NCI-H524 (cell line): ENCODE measurements around the gene ERP27.

Experiments used
- DNase-seq, 2 experiments: peaks; one replicate each; lab custom pipeline; 2025; lab: John Stamatoyannopoulos, UW

The ERP27 gene

GRCh38 chr12:14959916-14960496, 21.7 kb upstream of the ERP27 start:
- no peak for DNase-seq

DNA sequence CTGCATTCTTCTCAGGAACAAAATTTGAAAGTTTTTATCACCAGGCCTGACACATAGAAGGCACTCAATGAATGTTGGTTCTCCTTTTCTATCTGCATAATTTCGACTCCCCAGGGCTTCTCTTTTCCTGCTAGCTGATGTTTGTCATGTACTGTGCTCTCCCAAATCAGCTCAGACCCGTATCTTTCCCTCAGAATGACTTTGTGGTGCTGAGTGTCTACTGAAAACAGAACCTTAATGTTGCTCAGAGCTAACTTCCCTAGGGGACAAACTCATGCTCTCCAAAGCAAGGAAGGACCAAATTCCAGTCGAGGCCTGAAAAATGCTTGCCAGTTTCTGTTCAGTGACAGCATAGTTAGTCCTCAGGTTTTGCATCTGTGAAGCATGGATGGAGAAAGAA, 21.1 kb upstream of the ERP27 start:
- DNase-seq = no peak

DNA sequence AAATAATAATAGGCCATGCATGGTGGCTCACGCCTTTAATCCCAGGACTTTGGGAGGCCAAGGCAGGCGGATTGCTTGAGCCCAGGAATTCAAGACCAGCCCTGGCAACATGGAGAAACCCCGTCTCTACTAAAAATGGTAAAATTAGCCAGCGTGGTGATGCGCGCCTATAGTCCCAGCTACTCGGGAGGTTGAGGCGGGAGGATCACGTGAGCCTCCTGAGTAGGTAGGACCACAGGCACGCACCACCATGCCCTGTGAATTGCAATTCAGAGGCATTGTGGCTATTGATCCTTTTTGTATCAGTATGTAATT, 20.7 kb upstream of the ERP27 start:
- no peak for DNase-seq

GRCh38 chr12:14958361-14959125, 20.2 kb upstream of the ERP27 start:
- DNase-seq = no peak

DNA sequence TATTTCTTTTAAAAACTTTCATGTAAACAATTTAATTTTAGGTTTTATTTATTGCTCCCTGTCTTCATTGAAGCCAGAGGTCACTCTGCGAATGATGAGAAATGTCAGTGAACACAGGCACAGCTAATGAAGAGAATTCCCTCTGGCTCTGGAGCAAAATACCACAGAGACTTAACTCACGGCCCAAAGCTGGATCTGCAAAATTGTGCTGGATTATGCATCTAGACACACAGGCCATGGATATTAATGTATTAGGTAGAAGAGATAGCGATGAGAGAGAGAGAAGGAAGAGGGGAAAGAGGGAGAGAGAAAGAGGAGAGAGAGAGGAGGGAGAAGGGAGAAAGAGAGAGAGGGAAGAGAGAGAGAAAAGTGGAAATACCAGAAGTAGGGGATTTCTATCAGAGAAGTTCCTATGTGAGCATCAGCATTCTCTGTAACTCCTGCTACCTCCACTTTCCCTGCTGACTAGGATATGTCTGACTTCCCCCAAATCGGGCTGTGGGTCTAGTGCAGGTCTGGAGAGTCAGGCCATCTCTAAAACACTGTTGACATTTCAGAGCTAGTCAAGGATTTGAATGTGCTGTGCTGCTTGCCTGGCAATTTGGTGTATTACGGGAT, 19.3 kb upstream of the ERP27 start:
- no peak for DNase-seq

- no peak for DNase-seq
These were observed 18.6 kb upstream of the ERP27 start for GRCh38 chr12:14956905-14957304.

- no peak for DNase-seq
These were observed 17.9 kb upstream of the ERP27 start for GRCh38 chr12:14956024-14956891.

DNA sequence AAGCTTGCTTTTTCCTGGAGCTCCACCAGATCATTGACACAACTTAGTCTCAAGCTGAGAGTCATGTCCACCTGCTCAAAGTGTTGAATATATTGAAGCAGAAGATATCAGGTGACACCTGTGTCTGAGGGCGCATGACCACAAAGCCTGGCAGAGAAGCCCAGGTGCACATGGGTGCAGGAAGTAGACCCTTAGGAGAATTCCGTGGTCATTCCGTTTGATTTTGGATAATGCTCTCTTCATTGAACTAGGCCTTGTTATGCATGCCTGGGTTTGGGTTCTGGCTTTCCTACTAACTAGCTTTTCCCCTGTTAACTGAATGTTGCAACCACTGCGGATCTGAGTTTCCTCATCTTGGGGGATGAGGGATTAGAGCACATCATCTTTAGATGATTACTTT, 15.9 kb upstream of the ERP27 start:
- DNase-seq = no peak

DNA sequence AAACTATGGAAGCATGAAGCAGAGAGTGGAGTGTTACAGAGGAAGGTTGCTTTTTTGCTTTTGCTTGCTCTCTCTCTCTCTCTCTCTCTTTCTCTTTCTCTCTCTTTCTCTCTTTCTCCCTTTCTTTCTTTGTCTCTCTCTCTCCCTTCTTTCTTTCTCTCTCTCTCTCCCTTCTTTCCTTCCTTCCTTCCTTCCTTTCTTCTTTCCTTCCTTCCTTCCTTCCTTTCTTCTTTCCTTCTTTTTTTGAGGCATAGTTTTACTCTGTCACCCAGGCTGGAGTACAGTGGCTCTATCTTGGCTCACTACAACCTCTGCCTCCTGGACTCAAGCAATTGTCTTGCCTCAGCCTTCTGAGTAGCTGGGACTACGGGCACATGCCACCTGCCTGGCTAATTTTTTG, 15.4 kb upstream of the ERP27 start:
- no peak for DNase-seq

GRCh38 chr12:14952299-14952921, 14.1 kb upstream of the ERP27 start:
- DNase-seq = no peak

GRCh38 chr12:14951851-14952250, 13.5 kb upstream of the ERP27 start:
- no peak for DNase-seq

DNA sequence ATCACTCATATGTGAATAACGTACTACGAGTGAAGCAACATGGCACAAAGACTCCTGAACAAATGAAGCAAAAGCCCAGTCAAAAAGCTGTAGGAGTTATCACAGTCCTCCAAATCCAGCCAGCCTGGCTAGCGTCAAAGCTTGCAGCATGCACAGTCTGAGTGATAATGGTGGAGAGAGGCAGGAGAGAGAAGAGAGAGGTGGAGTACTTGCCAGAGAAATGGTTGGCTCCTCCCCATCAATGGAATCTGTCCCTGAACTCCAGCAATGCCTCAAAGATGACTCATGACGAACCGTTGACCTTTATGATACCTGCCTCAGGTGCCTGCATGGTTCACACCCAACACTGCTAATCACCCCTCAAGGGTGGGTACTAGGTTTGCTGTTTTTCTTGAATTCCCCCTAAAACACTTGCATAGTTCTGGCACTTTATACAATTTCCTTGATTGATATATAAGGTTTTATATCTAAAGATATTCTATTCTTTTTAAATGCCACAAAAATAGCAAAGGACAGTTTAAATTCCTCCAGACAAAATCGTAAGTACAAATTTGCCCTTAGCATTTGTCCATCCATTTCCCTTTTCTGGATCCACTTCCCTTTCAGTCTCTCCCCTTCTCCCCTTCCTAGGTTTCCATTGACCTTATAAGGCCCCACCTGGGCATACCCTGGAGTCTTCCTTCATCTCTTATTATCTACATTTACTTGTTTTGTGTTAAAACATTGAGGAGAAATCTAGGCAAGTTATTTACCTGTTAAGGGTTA, 12.8 kb upstream of the ERP27 start:
- no peak for DNase-seq

- DNase-seq = no peak
These were observed 12.1 kb upstream of the ERP27 start for GRCh38 chr12:14950421-14950820.

GRCh38 chr12:14949631-14950030, 11.3 kb upstream of the ERP27 start:
- DNase-seq = no peak

DNA sequence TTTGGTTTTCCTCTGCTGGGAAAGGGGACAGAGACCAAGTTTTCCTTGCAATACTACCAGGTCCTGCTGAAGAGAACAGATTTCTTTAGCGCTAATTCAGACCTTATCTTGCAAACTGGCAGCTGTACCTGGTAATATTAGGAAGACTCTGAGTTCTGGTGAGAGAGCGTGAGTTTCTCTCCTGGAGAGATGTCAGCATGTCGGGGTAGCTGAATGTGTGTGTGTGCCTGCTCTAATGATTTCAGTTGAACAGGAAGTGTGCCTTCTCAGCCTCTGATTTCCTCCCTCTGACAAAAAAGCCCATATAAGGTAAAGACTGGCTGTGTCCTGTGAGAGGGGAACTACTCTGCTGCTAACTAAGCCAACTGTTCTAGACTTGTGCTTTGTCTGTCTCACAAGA, 10.3 kb upstream of the ERP27 start:
- no peak for DNase-seq

DNA sequence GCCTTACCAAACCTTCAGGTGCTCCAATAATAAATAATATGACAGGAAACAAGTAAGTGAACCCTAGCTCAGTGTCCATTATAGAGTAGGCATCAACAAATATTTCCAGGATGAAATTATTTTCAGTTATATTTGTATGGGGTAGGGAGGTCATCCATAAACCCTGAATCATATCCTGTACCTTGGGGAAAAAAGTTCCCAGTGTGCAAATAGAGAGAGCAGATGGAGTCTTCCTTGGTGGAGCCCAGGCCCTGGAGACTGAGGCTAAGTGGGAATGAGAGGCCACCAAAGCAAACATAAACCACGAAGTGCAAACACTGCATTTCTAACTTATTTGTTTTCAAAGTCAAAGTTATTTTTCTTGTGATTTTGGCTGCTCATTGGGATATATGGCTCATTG, 8.5 kb upstream of the ERP27 start:
- DNase-seq = no peak

- DNase-seq = no peak
These were observed 7.8 kb upstream of the ERP27 start for GRCh38 chr12:14946162-14946561.

GRCh38 chr12:14942196-14942931, 4.0 kb upstream of the ERP27 start:
- no peak for DNase-seq

GRCh38 chr12:14941369-14941768, 3.0 kb upstream of the ERP27 start:
- DNase-seq = no peak

- DNase-seq = peak; percentile 30 to 78
These were observed 648 bp downstream of the ERP27 start for GRCh38 chr12:14937689-14938088.

DNA sequence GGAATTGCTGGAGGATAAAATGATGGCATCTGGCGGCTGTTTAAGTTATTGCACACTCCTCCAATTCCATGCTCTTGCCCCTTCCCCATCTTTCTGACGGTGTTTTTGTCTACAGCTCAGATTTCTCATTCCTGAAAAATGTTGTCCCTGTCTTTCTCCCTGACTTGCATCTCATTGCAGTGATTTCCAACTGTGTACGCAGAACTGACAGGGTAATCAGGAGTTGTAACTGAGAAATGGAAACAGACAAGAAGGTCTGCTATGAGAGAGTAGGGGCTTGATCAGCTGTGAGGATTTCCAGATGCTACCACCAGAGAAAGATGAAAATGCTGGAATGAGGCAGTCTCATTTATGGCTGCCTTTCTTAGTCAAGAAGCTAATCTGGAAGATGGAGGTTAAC, 1.3 kb downstream of the ERP27 start:
- peak; percentile 40 to 56 for DNase-seq
